ENCODE measurements around the gene PTCD3. TPM values are rescaled to one million over a fixed set of nuclear protein-coding genes. Genes with fewer than 3 reads are reported as not detected.

Gene PTCD3
- total and polyA plus RNA-seq, 2 of the 4 experiments (the other 2 are of a cell fraction): 44.0 to 48.9 TPM

DNA sequence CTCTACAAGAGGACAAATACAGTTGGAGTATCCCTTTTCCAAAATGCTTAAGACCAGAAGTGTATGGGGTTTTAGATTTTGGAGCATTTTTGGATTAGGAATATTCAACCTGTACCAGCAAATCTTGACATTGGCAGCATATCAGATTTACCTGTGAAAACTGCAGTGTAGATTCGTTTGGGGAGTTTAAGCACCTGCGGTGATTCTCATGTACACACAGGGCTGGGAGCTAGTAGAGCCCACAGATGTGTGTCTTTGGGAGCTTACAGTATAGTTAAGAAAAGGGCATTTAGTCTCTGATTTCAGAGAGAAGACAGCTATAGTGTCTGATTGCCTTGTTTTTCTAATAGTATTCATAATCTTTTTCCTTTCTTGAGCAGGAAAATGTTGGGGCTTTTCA is 30.1 kb downstream of the PTCD3 start:
- Histone ChIP-seq H3K23ac (ENCODE audit: low read depth, low read length) (no peak overlapping the region), H3K14ac (replicated peaks; ENCODE audit: low read depth, low read length) (no peak overlapping the region), H2BK20ac (ENCODE audit: low read depth, low read length) (no peak overlapping the region), H3K27ac (ENCODE audit: insufficient read depth, low read length) (no peak overlapping the region), H3K4me1 (ENCODE audit: control insufficient read depth, insufficient read depth, low read length) (no peaks in the 10 kb centered on the region), H2AK5ac (ENCODE audit: low read depth, low read length) (no peak overlapping the region), H3K36me3 (ENCODE audit: control insufficient read depth, insufficient read depth, low read length) (peaks cover 57% of the 10 kb centered on the region), H2BK15ac (ENCODE audit: low read depth, low read length) (no peak overlapping the region), H4K91ac (ENCODE audit: insufficient read depth, low read depth, low read length) (no peak overlapping the region), H3K18ac (ENCODE audit: low read depth, low read length) (no peak overlapping the region), H3K9ac (ENCODE audit: low read depth, low read length) (no peak overlapping the region), H3K4me3 (ENCODE audit: insufficient read depth, low read depth, low read length) (no peak overlapping the region), H3K9me3 (ENCODE audit: control insufficient read depth, insufficient read depth, low read length) (no peaks in the 10 kb centered on the region), H2BK120ac (ENCODE audit: low read depth, low read length) (no peak overlapping the region), H2AK9ac (replicated peaks; ENCODE audit: low read depth, low read length, poor library complexity) (no peak overlapping the region), H3K56ac (ENCODE audit: extremely low read depth, insufficient read depth, low read length) (no peak overlapping the region), H4K20me1 (ENCODE audit: insufficient read depth, low read length) (no peaks in the 10 kb centered on the region), H2BK5ac (ENCODE audit: low read depth, low read length, poor library complexity, severe bottlenecking) (no peak overlapping the region), H3K27me3 (ENCODE audit: control insufficient read depth, insufficient read depth, low read length) (no peaks in the 10 kb centered on the region), H3K4me2 (ENCODE audit: low read depth, low read length) (no peak overlapping the region), H2AFZ (replicated peaks; ENCODE audit: low read length, poor library complexity) (no peak overlapping the region), H4K8ac (ENCODE audit: low read depth in 2 of 2, low read length in 2 of 2) (no peak overlapping the region), H3K79me1 (ENCODE audit: low read depth in 1 of 2, low read length in 2 of 2) (peaks cover 0 to 4% of the 10 kb centered on the region in 2 experiments; a peak in 2 of 4 replicates), H3K4ac (ENCODE audit: low read depth, low read length) (no peak overlapping the region), H4K5ac (ENCODE audit: low read depth, low read length) (no peak overlapping the region), H3K9me1 (ENCODE audit: insufficient read depth, low read length) (peaks cover 2% of the 10 kb centered on the region; the same call in 1 of the 2 replicates)
- in situ Hi-C loops (cut with MboI; ENCODE audit: low sequenced_read_pairs) (no loop called here), dilution Hi-C loops (cut with HindIII; ENCODE audit: low sequenced_read_pairs, unreplicated experiment) (no loop called here), intact Hi-C loops (cut with micrococcal nuclease) (no loop called here)
- BruUV-seq (replicated peaks): no TSS peak
- ATAC-seq (ENCODE audit: low read depth) (no peak), DNase-seq (no peak)
- POLR2A ChIA-PET (ENCODE audit: unreplicated experiment): no interaction called here
- TF ChIP-seq NFE2L2 (IDR thresholded peaks at IDR 0.05; ENCODE audit: low read depth, low read length) (no peak), RCOR1 (IDR thresholded peaks at IDR 0.05; ENCODE audit: insufficient replicate concordance, low read length) (no peak), RAD21 (IDR thresholded peaks at IDR 0.05; ENCODE audit: low read length) (no peak), MAZ (IDR thresholded peaks at IDR 0.05; ENCODE audit: borderline replicate concordance, low read depth, low read length) (no peak), CEBPB (IDR thresholded peaks at IDR 0.05; ENCODE audit: low read depth, low read length) (no peak), CHD1 (IDR thresholded peaks at IDR 0.05; ENCODE audit: low read depth, low read length) (no peak), MAFK (IDR thresholded peaks at IDR 0.05; ENCODE audit: low read depth, low read length) (no peak), FOS (IDR thresholded peaks at IDR 0.05; ENCODE audit: low read depth, low read length) (no peak), POLR2A (IDR thresholded peaks at IDR 0.05; ENCODE audit: low read depth, low read length) (no peak), SMC3 (IDR thresholded peaks at IDR 0.05; ENCODE audit: low read depth, low read length) (no peak), MXI1 (IDR thresholded peaks at IDR 0.05; ENCODE audit: borderline replicate concordance, low read depth, low read length) (no peak), RFX5 (IDR thresholded peaks at IDR 0.05; ENCODE audit: low read depth, low read length) (no peak), BHLHE40 (IDR thresholded peaks at IDR 0.05; ENCODE audit: low read depth, low read length) (no peak)
- TF ChIP-seq, protein P1, sequence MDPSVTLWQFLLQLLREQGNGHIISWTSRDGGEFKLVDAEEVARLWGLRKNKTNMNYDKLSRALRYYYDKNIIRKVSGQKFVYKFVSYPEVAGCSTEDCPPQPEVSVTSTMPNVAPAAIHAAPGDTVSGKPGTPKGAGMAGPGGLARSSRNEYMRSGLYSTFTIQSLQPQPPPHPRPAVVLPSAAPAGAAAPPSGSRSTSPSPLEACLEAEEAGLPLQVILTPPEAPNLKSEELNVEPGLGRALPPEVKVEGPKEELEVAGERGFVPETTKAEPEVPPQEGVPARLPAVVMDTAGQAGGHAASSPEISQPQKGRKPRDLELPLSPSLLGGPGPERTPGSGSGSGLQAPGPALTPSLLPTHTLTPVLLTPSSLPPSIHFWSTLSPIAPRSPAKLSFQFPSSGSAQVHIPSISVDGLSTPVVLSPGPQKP (IDR thresholded peaks at IDR 0.05; ENCODE audit: borderline replicate concordance, low read depth, low read length): no peak
- TF ChIP-seq, protein P2, sequence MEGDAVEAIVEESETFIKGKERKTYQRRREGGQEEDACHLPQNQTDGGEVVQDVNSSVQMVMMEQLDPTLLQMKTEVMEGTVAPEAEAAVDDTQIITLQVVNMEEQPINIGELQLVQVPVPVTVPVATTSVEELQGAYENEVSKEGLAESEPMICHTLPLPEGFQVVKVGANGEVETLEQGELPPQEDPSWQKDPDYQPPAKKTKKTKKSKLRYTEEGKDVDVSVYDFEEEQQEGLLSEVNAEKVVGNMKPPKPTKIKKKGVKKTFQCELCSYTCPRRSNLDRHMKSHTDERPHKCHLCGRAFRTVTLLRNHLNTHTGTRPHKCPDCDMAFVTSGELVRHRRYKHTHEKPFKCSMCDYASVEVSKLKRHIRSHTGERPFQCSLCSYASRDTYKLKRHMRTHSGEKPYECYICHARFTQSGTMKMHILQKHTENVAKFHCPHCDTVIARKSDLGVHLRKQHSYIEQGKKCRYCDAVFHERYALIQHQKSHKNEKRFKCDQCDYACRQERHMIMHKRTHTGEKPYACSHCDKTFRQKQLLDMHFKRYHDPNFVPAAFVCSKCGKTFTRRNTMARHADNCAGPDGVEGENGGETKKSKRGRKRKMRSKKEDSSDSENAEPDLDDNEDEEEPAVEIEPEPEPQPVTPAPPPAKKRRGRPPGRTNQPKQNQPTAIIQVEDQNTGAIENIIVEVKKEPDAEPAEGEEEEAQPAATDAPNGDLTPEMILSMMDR (conservative IDR thresholded peaks at IDR 0.05; ENCODE audit: low read depth, low read length): no peak
- TF ChIP-seq, protein P3, sequence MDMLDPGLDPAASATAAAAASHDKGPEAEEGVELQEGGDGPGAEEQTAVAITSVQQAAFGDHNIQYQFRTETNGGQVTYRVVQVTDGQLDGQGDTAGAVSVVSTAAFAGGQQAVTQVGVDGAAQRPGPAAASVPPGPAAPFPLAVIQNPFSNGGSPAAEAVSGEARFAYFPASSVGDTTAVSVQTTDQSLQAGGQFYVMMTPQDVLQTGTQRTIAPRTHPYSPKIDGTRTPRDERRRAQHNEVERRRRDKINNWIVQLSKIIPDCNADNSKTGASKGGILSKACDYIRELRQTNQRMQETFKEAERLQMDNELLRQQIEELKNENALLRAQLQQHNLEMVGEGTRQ (IDR thresholded peaks at IDR 0.05; ENCODE audit: low read depth, low read length): no peak
- no CpG with 5 or more reads among the region's 2 CpGs for WGBS, 2 experiments (ENCODE audit: extremely low coverage in 2 of 2, insufficient read length in 1 of 2)
- CTCF ChIA-PET: no interaction called here
